HepG2 (cell line): ENCODE measurements around the gene NAV2. TPM values are rescaled to one million over a fixed set of nuclear protein-coding genes. Genes with fewer than 3 reads are reported as not detected.
A peak's percentile ranks its signal among the peaks of the same experiment; 100 is the strongest.

Experiments
- ATAC-seq: fragments of 200-7000 bp; cut with Tn5 transposase; 3 replicates; pipeline ENCODE4 v1.9.1; 2020; ENCODE audit warnings: mild to moderate bottlenecking, moderate library complexity
- BruUV-seq: library from RNA; stranded (reverse); fragments of 400-500 nt; replicated peaks from 2 replicates; lab custom pipeline; 2021; lab: Mats Ljungman, UMichigan
- CTCF ChIA-PET: fragments of 300-600 bp; formaldehyde crosslinking; extraction: SDS; loops from one replicate; lab custom pipeline; 2021; ENCODE audit warnings: low total read pairs, inconsistent platforms, low intra/inter-chr PET ratio; lab: Yijun Ruan, JAX
- POLR2A ChIA-PET: fragments of 350-600 bp; sonication (Branson Sonifier 250); formaldehyde crosslinking; loops from one replicate; lab custom pipeline; 2020; ENCODE audit warnings: antibody characterized with exemption, inconsistent platforms; lab: Yijun Ruan, JAX
- DNase-seq: peaks from one replicate; pipeline ENCODE4 v3.0.0-alpha.2; 2015; ENCODE audit warnings: low spot score
- FAIRE-seq: peaks from 3 replicates; lab custom pipeline; 2011; peaks lifted over from hg19 to GRCh38; lab: Jason Lieb, UNC
- H2AFZ ChIP-seq: one replicate; pipeline ENCODE4 v1.6.1; 2011; ENCODE audit warnings: low read length, inconsistent platforms
- H3K27ac ChIP-seq: fragments of 300-600 bp; 3 replicates; pipeline ENCODE4 v1.8.0; 2011; ENCODE audit warnings: mixed run types, mild to moderate bottlenecking, mixed read lengths, low read length, inconsistent platforms; ENCODE audit not compliant: insufficient read depth; ENCODE audit errors: extremely low read length
- H3K27me3 ChIP-seq, 2 experiments: fragments of 200-600 bp in 1 of 2; 2 replicates in 1 of 2; 3 replicates in 1 of 2; pipeline versions ENCODE4 v1.6.0 to v1.8.0; 2011; ENCODE audit warnings: low read length in 2 of 2, mild to moderate bottlenecking in 2 of 2, moderate library complexity in 2 of 2, inconsistent platforms in 1 of 2; ENCODE audit not compliant: insufficient read depth in 2 of 2, control insufficient read depth in 1 of 2
- H3K36me3 ChIP-seq, 2 experiments: fragments of 200-600 bp in 1 of 2; replicated peaks in 1 of 2; 2 replicates in 1 of 2; 3 replicates in 1 of 2; pipeline versions ENCODE4 v1.5.1 to v1.8.0; 2011; ENCODE audit warnings: low read length in 2 of 2, inconsistent platforms in 1 of 2; ENCODE audit not compliant: insufficient read depth in 2 of 2, control insufficient read depth in 1 of 2
- H3K4me1 ChIP-seq: 2 replicates; pipeline ENCODE4 v1.5.1; 2012; ENCODE audit warnings: low read length, inconsistent platforms; ENCODE audit not compliant: insufficient read depth
- H3K4me2 ChIP-seq: 2 replicates; pipeline ENCODE4 v1.6.0; 2011; ENCODE audit warnings: low read depth, low read length, inconsistent platforms
- H3K4me3 ChIP-seq, 3 experiments: fragments of 200-600 bp in 1 of 3; sonication (generic), shearing (Covaris generic) in 1 of 3; replicated peaks in 1 of 3; 2 replicates each; pipeline ENCODE4 v1.5.1; 2011 to 2016; ENCODE audit warnings: low read length in 3 of 3, inconsistent platforms in 2 of 3, low read depth in 2 of 3, mild to moderate bottlenecking in 2 of 3, control low read depth in 1 of 3, mixed read lengths in 1 of 3; ENCODE audit not compliant: insufficient read depth in 1 of 3
- H3K79me2 ChIP-seq: one replicate; pipeline ENCODE4 v1.6.1; 2011; ENCODE audit warnings: low read length, inconsistent platforms; ENCODE audit not compliant: insufficient read depth
- H3K9ac ChIP-seq: 2 replicates; pipeline ENCODE4 v1.6.0; 2011; ENCODE audit warnings: mild to moderate bottlenecking, low read depth, low read length, inconsistent platforms; ENCODE audit not compliant: insufficient read depth
- H3K9me3 ChIP-seq: 2 replicates; pipeline ENCODE4 v1.5.1; 2012; ENCODE audit warnings: mild to moderate bottlenecking, low read length
- H4K20me1 ChIP-seq: 2 replicates; pipeline ENCODE4 v1.6.0; 2011; ENCODE audit warnings: inconsistent platforms, mild to moderate bottlenecking, low read length, moderate library complexity; ENCODE audit not compliant: insufficient read depth
- FOSL2 ChIP-seq: sonication (generic); formaldehyde crosslinking; IDR thresholded peaks from 2 replicates; pipeline ENCODE4 v1.4.0; 2020; ENCODE audit warnings: missing genetic modification reagents
- GTF3A ChIP-seq: sonication (generic); formaldehyde crosslinking; conservative IDR thresholded peaks from 2 replicates; pipeline ENCODE4 v1.4.0; 2020; ENCODE audit warnings: mild to moderate bottlenecking, missing genetic modification reagents
- HNRNPK ChIP-seq: fragments of 200-400 bp; formaldehyde crosslinking; IDR thresholded peaks from 2 replicates; pipeline ENCODE4 v1.6.1; 2018; ENCODE audit warnings: low read length, low read depth, moderate library complexity, mild to moderate bottlenecking; ENCODE audit not compliant: poor library complexity, severe bottlenecking
- HNRNPUL1 ChIP-seq: fragments of 200-400 bp; formaldehyde crosslinking; IDR thresholded peaks from 2 replicates; pipeline ENCODE4 v1.6.1; 2017; ENCODE audit warnings: low read depth, mild to moderate bottlenecking, low read length, moderate library complexity
- POLR2A ChIP-seq, 2 experiments: IDR thresholded peaks; 2 replicates each; pipeline ENCODE4 v1.6.1; 2011; ENCODE audit warnings: low read depth in 2 of 2, low read length in 2 of 2, mild to moderate bottlenecking in 1 of 2, moderate library complexity in 1 of 2; ENCODE audit not compliant: insufficient read depth in 1 of 2
- ZBTB38 ChIP-seq: sonication (generic); formaldehyde crosslinking; IDR thresholded peaks from 2 replicates; pipeline ENCODE4 v1.5.1; 2020; ENCODE audit warnings: mild to moderate bottlenecking, missing genetic modification reagents
- ZC3H4 ChIP-seq: sonication (generic); formaldehyde crosslinking; IDR thresholded peaks from 2 replicates; pipeline ENCODE4 v1.4.0; 2020; ENCODE audit warnings: missing genetic modification reagents, borderline replicate concordance
- ZNF33B ChIP-seq: sonication (generic); formaldehyde crosslinking; IDR thresholded peaks from 2 replicates; pipeline ENCODE4 v1.5.1; 2020; ENCODE audit warnings: mild to moderate bottlenecking, missing genetic modification reagents
- ZNF747 ChIP-seq: sonication (generic); formaldehyde crosslinking; IDR thresholded peaks from 2 replicates; pipeline ENCODE4 v1.8.1; 2023; ENCODE audit warnings: missing genetic modification reagents, mild to moderate bottlenecking, borderline replicate concordance
- ZNF777 ChIP-seq: sonication (generic); formaldehyde crosslinking; IDR thresholded peaks from 2 replicates; pipeline ENCODE4 v1.4.0; 2020; ENCODE audit warnings: missing genetic modification reagents
- WGBS: methylation state at CpG from one replicate; pipeline ENCODE4 v1.1.6; 2017; ENCODE audit warnings: low lambda C conversion rate; 5-methylcytosine and 5-hydroxymethylcytosine counted together
- in situ Hi-C: cut with HindIII; loops from 2 replicates; pipeline ENCODE4 v1.10.0; 2017; ENCODE audit warnings: low pct_unique_long_range_greater_than_20kb; ENCODE audit not compliant: extremely low pct_ligation_motif_present
- intact Hi-C: fragments of 100-400 bp; cut with micrococcal nuclease; formaldehyde crosslinking; loops from one replicate; pipeline ENCODE4 v1.10.0; 2022; ENCODE audit not compliant: unreplicated experiment
- polyA plus RNA-seq, 8 experiments: library from polyadenylated mRNA; depleted of rRNA in 3 of 8; stranded (reverse) in 7 of 8; unstranded in 1 of 8; fragments of >200 nt; fragmentation: Illumina TruSeq in 4 of 8; extraction: Trizol in 4 of 8; gene quantifications; 2 replicates each; pipeline versions ENCODE4 v1.2.1 to v1.2.3, GENCODE V29; 2011 to 2016; ENCODE audit warnings: low read depth in 4 of 8, missing spikeins in 1 of 8, mixed read lengths in 1 of 8; ENCODE audit not compliant: insufficient read depth in 1 of 8
- total RNA-seq, 5 experiments: library from RNA; depleted of rRNA; stranded (reverse); fragments of >200 nt; fragmentation: Illumina TruSeq; extraction: Trizol; gene quantifications; 2 replicates each; pipeline ENCODE4 v1.2.3, GENCODE V29; 2016; ENCODE audit warnings: low read depth in 1 of 5
- TF ChIP-seq, protein P1 (sequence below): sonication (generic); formaldehyde crosslinking; IDR thresholded peaks from 2 replicates; pipeline ENCODE4 v1.5.1; 2020; ENCODE audit warnings: mild to moderate bottlenecking, missing genetic modification reagents, moderate library complexity
- TF ChIP-seq, protein P2 (sequence below): sonication (generic); formaldehyde crosslinking; IDR thresholded peaks from 2 replicates; pipeline ENCODE4 v1.5.1; 2020; ENCODE audit warnings: mild to moderate bottlenecking, missing genetic modification reagents
- TF ChIP-seq, protein P3 (sequence below): sonication (generic); formaldehyde crosslinking; IDR thresholded peaks from 2 replicates; pipeline ENCODE4 v1.4.0; 2020; ENCODE audit warnings: missing genetic modification reagents, mild to moderate bottlenecking, borderline replicate concordance

Gene NAV2
- total and polyA plus RNA-seq, 2 of the 13 experiments (the other 11 are each of a cell fraction or from before 2014, with no cell fraction given), result 9.3 to 34.6 TPM

DNA sequence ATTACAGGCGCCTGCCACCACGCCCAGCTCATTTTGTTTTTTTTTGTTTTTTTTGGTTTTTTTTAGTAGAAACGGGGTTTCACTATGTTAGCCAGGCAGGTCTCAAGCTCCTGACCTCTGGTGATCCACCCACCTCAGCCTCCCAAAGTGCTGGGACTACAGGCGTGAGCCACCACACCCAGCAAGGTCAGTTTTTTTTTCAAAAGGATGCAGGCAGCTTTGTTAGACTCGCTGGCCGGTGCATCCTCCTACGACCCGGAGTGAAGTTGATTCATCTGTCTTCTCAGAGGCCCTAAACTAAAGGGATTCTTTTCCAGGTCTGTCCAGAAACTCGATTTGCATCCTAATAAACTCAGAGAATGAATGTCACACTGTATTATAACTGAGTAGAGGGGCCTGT, 265.3 kb downstream of the NAV2 start:
- peak overlapping the region; percentile 72 for H3K27ac ChIP-seq
- H4K20me1 ChIP-seq, result no peaks in the 10 kb centered on the region
- no TSS peak for BruUV-seq
- H3K9me3 ChIP-seq, result no peaks in the 10 kb centered on the region
- ATAC-seq, result no peak
- peaks cover 53% of the 10 kb centered on the region for H3K79me2 ChIP-seq
- H2AFZ ChIP-seq, result no peak overlapping the region
- intact Hi-C loops (loop anchor here (1.0 to 2.0 kb wide), 2 partner anchors 23 to 58 kb away; no protein-coding TSS in a partner anchor), in situ Hi-C loops (no loop called here)
- H3K27me3 ChIP-seq, result no peaks in the 10 kb centered on the region
- CTCF ChIA-PET, result no interaction called here
- H3K4me2 ChIP-seq, result peak overlapping the region; percentile 73
- POLR2A ChIA-PET, result interaction anchor here (0.7 to 8.4 kb wide), 12 partner anchors 10 to 107 kb away, joined by 3 to 107 read pairs (median 10); no protein-coding TSS in a partner anchor
- DNase-seq, result no peak
- no peak for FAIRE-seq
- peak overlapping the region; percentile 53 to 58 (median 56) for H3K4me3 ChIP-seq
- peaks cover 87% of the 10 kb centered on the region for H3K4me1 ChIP-seq
- peak overlapping the region; percentile 76 for H3K9ac ChIP-seq
- no peaks in the 10 kb centered on the region for H3K36me3 ChIP-seq
- 33% methylated on average over 9 of the region's 9 CpGs for WGBS
- TF ChIP-seq ZNF33B (CRISPR knock-in tag) (no peak), POLR2A (IDR thresholded peaks at IDR 0.05; ENCODE audit: insufficient read depth in 1 of 2, low read depth in 2 of 2, low read length in 2 of 2) (0 out of 4 replicates have a peak, but pooled peaks of 1 of the 2 experiments have one; percentile 8), HNRNPK (no peak), FOSL2 (CRISPR knock-in tag) (peak; percentile 5; the same call in 1 of the 2 replicates), ZBTB38 (CRISPR knock-in tag) (peak; percentile 43; the same call in 1 of the 2 replicates), GTF3A (CRISPR knock-in tag) (no peak), ZC3H4 (peak; percentile 55; the same call in 1 of the 2 replicates), ZNF747 (CRISPR knock-in tag) (no peak), HNRNPUL1 (no peak), ZNF777 (no peak)
- TF ChIP-seq, protein P1, sequence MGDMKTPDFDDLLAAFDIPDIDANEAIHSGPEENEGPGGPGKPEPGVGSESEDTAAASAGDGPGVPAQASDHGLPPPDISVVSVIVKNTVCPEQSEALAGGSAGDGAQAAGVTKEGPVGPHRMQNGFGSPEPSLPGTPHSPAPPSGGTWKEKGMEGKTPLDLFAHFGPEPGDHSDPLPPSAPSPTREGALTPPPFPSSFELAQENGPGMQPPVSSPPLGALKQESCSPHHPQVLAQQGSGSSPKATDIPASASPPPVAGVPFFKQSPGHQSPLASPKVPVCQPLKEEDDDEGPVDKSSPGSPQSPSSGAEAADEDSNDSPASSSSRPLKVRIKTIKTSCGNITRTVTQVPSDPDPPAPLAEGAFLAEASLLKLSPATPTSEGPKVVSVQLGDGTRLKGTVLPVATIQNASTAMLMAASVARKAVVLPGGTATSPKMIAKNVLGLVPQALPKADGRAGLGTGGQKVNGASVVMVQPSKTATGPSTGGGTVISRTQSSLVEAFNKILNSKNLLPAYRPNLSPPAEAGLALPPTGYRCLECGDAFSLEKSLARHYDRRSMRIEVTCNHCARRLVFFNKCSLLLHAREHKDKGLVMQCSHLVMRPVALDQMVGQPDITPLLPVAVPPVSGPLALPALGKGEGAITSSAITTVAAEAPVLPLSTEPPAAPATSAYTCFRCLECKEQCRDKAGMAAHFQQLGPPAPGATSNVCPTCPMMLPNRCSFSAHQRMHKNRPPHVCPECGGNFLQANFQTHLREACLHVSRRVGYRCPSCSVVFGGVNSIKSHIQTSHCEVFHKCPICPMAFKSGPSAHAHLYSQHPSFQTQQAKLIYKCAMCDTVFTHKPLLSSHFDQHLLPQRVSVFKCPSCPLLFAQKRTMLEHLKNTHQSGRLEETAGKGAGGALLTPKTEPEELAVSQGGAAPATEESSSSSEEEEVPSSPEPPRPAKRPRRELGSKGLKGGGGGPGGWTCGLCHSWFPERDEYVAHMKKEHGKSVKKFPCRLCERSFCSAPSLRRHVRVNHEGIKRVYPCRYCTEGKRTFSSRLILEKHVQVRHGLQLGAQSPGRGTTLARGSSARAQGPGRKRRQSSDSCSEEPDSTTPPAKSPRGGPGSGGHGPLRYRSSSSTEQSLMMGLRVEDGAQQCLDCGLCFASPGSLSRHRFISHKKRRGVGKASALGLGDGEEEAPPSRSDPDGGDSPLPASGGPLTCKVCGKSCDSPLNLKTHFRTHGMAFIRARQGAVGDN (CRISPR knock-in tag), result 0 out of 2 replicates have a peak, but pooled peaks have one; percentile 14
- TF ChIP-seq, protein P2, sequence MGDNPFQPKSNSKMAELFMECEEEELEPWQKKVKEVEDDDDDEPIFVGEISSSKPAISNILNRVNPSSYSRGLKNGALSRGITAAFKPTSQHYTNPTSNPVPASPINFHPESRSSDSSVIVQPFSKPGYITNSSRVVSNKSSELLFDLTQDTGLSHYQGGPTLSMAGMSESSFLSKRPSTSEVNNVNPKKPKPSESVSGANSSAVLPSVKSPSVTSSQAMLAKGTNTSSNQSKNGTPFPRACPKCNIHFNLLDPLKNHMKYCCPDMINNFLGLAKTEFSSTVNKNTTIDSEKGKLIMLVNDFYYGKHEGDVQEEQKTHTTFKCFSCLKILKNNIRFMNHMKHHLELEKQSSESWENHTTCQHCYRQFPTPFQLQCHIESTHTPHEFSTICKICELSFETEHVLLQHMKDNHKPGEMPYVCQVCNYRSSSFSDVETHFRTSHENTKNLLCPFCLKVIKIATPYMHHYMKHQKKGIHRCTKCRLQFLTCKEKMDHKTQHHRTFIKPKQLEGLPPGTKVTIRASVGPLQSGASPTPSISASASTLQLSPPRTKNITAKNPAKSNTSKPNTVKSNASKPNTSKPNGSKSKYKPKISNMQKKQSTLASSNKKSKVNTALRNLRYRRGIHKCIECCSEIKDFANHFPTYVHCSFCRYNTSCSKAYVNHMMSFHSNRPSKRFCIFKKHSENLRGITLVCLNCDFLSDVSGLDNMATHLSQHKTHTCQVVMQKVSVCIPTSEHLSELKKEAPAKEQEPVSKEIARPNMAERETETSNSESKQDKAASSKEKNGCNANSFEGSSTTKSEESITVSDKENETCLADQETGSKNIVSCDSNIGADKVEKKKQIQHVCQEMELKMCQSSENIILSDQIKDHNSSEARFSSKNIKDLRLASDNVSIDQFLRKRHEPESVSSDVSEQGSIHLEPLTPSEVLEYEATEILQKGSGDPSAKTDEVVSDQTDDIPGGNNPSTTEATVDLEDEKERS (CRISPR knock-in tag), result peak; percentile 32; the same call in 1 of the 2 replicates
- TF ChIP-seq, protein P3, sequence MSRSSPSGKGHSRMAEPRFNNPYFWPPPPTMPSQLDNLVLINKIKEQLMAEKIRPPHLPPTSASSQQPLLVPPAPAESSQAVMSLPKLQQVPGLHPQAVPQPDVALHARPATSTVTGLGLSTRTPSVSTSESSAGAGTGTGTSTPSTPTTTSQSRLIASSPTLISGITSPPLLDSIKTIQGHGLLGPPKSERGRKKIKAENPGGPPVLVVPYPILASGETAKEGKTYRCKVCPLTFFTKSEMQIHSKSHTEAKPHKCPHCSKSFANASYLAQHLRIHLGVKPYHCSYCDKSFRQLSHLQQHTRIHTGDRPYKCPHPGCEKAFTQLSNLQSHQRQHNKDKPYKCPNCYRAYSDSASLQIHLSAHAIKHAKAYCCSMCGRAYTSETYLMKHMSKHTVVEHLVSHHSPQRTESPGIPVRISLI (CRISPR knock-in tag), result peak; percentile 71; the same call in 1 of the 2 replicates
